Measurements from ENCODE around the gene SLC26A11. TPM values are rescaled to one million over a fixed set of nuclear protein-coding genes. Genes with fewer than 3 reads are reported as not detected.

Gene SLC26A11
- total and polyA plus RNA-seq, 12 donors: 14.0 to 101 (median 50.5) TPM

- H3K4me3 ChIP-seq: peak overlapping the region in 3 of 4 donors; percentile 7 to 82 (median 56)
- H3K27me3 ChIP-seq: no peaks in the 10 kb centered on the region
- 46 to 52% (median 50%) methylated on average over 17 to 18 of the region's 18 CpGs for WGBS, 4 donors
- TF ChIP-seq CTCF (IDR thresholded peaks at IDR 0.05) (peak in 1 of 6 experiments; percentile 8), POLR2A (IDR thresholded peaks at IDR 0.05) (no peak)
- no peaks in the 10 kb centered on the region for H3K9me3 ChIP-seq (replicated peaks in 1 of 3)
- no peak for DNase-seq
- H3K27ac ChIP-seq: peak overlapping the region; percentile 85 to 96 (median 91)
- H3K36me3 ChIP-seq (replicated peaks in 1 of 2): no peaks in the 10 kb centered on the region
- intact Hi-C loops (cut with DNase I): no loop called here
- peaks cover 33 to 51% of the 10 kb centered on the region in 2 donors for H3K4me1 ChIP-seq (replicated peaks in 1 of 2)
These were observed 39.3 kb downstream of the SLC26A11 start for GRCh38 chr17:80259457-80260068.

GRCh38 chr17:80260069-80260535 is 39.9 kb downstream of the SLC26A11 start:
- DNase-seq: peak; percentile 67 to 83 (median 74)
- Histone ChIP-seq H3K4me1 (replicated peaks in 1 of 2) (peaks cover 28 to 48% of the 10 kb centered on the region in 2 donors), H3K27ac (peak overlapping the region; percentile 85 to 96 (median 91)), H3K4me3 (peak overlapping the region in 3 of 4 donors; percentile 7 to 82 (median 56)), H3K36me3 (replicated peaks in 1 of 2) (no peaks in the 10 kb centered on the region), H3K9me3 (replicated peaks in 1 of 3) (no peaks in the 10 kb centered on the region), H3K27me3 (no peaks in the 10 kb centered on the region)
- intact Hi-C loops (cut with DNase I): no loop called here
- TF ChIP-seq CTCF (IDR thresholded peaks at IDR 0.05): no peak
- peak; percentile 69 to 73 for TF ChIP-seq POLR2A (IDR thresholded peaks at IDR 0.05)
- WGBS, 4 donors: 0 to 1% (median 0%) methylated on average over 10 to 63 of the region's 63 CpGs

GRCh38 chr17:80260791-80261158 is 40.5 kb downstream of the SLC26A11 start, which contains the start of gene RNF213:
Gene RNF213 (plus strand): TSS chr17:80260852. CDS start chr17:80263682, 2,830 bp downstream.
- peak; percentile 33 to 66 (median 57) for DNase-seq
- 1% methylated on average over 18 to 48 of the region's 54 CpGs; no CpG with 5 or more reads in 2 of the 4 donors for WGBS, 4 donors
- intact Hi-C loops (cut with DNase I): no loop called here

More at GRCh38 chr17:80260791-80261158, 40.5 kb downstream of the SLC26A11 start, which contains the start of gene RNF213:
- TF ChIP-seq POLR2A (IDR thresholded peaks at IDR 0.05) (peak; percentile 56 to 69), CTCF (IDR thresholded peaks at IDR 0.05) (no peak)
- Histone ChIP-seq H3K27me3 (no peaks in the 10 kb centered on the region), H3K4me1 (replicated peaks in 1 of 2) (peaks cover 23 to 44% of the 10 kb centered on the region in 2 donors), H3K9me3 (replicated peaks in 1 of 3) (no peaks in the 10 kb centered on the region), H3K36me3 (replicated peaks in 1 of 2) (peaks cover 0 to 5% of the 10 kb centered on the region in 2 donors), H3K4me3 (peak within 1 kb of the TSS; percentile 63 to 97 (median 72)), H3K27ac (peak within 1 kb of the TSS; percentile 85 to 99 (median 98))
